NCI-H345 (cell line): ENCODE measurements around the gene ARL15.
"Not testable (repeated sequence)": the region's sequence is repeated elsewhere in the genome, so short reads cannot be mapped to it uniquely, and the experiment has no call there.

Experiments
- DNase-seq: peaks from one replicate; lab custom pipeline; 2025; lab: John Stamatoyannopoulos, UW

ARL15 gene

GRCh38 chr5:54310433-54311175 is at the start of gene ARL15:
TSS of gene ARL15 (minus strand) at chr5:54310573.
- DNase-seq: peak; percentile 95

DNA sequence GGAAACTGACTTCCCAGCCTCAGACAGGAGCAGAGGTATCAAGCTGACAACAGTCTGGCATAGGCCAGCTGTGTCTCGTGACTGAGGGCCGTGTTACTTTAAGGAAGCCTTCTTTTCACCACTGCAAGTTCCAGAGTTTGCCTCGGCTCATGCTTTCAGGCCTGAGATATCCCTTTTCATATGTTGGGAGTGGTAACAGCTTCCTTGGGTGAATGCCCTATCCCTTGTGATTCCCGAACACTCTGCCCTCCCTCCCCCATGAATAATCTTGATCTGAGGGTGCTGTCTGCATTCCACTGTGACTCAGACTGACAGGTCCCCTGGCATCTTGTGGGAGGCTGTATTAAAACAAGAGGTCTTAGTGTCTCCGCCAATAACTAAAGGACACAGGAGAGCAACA is 49.7 kb upstream of the ARL15 start:
- no peak for DNase-seq

DNA sequence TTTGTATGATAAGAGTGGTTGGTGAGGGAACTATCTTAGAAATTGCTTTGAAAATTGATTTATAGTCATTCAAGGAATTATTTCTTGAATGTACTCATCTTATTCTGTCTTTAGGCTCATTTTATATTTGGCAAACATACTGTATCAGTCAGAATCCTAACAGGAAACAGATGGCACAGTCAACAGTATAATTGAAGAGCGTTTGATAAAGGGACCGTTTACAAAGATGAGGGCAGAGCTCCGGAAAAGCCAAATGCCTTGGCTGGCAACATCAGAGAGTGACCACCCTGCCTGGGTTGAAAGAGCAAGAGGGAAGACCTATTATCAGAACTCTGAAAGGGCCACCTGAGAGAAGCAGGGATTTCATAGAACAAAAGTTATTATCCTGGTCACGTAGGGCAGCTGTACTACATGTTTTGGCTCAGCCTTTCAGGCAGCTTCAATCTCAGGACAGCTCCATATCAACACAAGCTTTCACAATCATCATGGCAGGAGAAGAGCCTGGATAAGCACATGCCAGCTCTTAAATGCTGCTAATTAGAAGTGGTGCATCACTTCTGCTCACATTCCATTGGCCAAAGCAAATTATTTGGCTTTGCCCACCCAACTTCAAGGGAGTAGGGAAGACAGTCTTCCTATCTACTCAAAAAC is 47.2 kb upstream of the ARL15 start:
- DNase-seq: no peak

DNA sequence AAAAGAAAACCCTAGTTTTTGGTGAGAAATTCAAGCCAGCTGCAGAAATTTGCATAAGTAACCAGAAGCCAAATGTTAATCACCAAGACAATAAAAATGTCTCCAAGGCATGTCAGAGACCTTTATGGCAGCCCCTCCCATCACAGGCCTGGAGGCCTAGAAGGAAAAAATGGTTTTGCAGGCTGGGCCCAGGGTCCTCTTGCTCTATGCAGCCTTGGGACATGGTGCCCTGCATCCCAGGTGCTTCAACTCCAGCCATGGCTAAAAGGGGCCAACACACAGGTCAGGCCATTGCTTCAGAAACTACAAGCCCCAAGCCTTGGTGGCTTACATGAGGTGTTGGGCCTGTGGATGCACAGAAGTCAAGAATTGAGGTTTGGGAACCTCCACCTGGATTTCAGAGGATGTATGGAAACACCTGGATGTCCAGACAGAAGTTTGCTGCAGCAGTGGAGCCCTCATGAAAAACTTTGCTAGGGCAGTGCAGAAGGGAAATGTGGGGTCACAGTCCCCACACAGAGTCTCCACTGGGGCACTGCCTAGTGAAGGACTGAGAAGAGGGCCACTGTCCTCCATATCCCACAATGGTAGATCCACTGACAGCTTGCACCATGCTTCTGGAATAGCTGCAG is 43.7 kb upstream of the ARL15 start:
- DNase-seq: not testable (repeated sequence)

GRCh38 chr5:54352580-54352979 is 42.2 kb upstream of the ARL15 start:
- not testable (repeated sequence) for DNase-seq

DNA sequence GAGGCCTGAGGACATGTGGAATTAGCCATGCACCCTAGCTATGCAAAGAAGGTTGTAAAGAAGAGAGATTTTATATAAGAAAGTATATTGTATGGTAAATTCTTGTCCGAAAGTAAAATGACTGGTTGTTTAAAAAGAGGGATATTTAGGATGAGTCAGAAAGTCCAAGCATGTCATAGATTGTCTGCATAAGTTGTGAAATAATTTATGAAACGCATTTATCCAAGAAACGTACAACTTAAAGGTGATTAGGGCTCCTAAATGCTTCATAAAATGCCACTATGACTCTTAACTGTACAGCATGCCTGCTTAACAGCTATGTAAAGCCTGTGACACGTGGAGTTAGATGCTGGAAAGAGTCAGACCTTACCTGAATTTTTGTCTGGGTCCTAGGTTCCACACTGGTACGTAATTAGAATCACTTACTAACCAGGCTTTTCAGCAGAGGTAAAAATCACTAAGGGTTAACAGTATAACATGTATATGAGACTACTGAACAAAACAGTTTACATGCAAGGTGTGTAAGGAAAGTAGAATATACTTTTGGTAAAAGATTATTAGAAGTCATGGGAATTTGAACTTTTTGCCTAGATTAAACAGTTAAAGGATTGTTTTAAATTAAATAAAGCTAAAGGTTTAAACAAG is 37.0 kb upstream of the ARL15 start:
- DNase-seq: no peak

GRCh38 chr5:54344653-54345052 is 34.3 kb upstream of the ARL15 start:
- DNase-seq: no peak

DNA sequence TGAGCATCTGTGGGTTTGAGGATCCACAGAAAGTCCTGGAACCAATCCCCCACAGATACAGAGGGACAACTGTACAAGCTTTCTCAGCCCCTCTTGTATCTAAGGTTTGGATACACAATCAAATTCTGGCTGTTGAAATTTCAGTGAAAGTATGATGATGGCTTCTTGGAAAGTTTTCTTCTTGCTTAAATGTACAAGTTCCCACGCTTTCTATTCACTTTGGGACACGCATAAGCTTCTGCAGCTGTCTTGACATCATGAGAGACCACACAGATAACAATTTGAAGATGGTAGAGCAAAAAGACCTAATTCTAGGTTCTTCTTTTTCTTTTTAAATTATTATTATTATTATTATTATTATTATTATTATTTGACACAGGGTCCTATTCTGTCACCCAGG is 31.6 kb upstream of the ARL15 start:
- DNase-seq: no peak

DNA sequence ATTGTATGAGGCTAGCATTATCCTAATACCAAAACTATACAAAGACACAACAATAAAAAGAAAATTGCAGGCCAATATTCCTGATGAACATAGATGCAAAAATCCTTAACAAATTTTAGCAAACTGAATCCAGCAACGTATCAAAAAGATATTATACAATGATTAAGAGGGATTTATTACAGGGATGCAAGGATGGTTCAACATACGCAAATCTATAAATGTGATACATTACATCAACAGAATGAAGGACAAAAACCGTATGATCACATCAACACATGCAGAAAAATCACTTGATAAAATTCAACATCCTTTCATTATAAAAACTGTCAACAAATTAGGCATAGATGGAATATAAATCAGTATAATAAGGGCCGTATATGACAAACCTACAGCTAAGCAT is 27.1 kb upstream of the ARL15 start:
- DNase-seq: no peak

DNA sequence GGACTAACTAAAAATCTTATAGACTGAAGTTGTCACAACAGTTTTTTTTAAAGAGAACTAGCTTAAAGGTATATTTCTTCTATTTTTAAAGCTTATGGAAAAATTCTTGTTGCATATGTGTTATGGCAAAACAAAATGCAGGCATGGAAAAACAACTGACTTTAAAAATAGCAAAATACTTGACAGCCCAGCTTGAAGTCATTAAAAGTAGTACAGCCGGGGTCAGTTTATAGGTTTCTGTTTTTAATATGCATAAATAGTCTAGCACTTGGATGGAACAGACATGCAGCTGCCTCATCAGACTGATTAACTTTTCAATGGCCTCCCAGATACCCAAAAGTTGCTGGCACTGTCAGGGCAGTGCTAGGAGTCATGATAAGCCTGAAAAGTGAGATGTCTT is 22.3 kb upstream of the ARL15 start:
- DNase-seq: no peak

DNA sequence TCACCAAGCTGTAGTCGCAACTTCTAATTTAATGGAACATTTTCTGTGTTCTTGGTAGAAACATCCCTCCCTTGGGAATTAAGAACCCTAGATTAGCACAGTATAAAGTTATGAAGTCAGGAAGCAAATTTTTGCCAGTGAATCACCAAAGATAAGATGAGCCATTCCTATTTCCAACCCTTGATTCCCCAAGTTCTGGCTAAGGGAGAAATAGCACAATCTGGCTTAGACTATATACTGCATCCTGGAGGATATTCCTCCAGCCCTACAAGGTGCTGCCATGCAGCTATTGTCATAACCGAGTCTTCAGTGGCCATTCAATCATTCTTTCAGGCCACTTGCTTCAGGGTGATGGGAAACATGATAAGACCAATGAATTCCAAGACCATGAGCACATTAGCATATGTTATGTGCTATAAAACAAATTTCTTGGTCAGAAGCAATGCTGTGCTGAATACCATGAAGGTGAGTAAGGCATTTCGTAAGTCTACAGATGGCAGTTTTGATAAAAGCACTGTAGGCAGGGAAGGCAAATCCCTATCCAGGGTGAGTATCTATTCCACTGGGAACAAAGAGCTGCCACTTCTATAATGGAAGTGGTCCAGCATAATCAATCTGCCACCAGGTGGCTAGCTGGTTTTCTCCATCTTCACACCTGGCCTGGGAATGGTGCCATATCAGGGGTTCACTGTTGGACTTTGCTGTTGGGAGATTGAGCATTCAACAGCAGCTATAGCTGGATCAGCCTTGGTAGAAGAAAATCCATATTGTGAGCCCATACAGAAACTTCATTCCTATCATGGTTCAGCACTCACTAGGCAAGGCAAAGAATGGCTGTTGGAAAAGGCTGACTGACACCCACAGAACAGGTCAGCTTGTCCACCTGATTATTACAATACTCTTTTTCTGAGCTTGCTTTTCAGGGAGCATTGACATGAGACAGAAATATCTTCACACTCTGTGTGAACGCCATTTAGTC is 19.6 kb upstream of the ARL15 start:
- DNase-seq: peak; percentile 50

- no peak for DNase-seq
Observed at GRCh38 chr5:54326662-54327270, 16.4 kb upstream of the ARL15 start.

DNA sequence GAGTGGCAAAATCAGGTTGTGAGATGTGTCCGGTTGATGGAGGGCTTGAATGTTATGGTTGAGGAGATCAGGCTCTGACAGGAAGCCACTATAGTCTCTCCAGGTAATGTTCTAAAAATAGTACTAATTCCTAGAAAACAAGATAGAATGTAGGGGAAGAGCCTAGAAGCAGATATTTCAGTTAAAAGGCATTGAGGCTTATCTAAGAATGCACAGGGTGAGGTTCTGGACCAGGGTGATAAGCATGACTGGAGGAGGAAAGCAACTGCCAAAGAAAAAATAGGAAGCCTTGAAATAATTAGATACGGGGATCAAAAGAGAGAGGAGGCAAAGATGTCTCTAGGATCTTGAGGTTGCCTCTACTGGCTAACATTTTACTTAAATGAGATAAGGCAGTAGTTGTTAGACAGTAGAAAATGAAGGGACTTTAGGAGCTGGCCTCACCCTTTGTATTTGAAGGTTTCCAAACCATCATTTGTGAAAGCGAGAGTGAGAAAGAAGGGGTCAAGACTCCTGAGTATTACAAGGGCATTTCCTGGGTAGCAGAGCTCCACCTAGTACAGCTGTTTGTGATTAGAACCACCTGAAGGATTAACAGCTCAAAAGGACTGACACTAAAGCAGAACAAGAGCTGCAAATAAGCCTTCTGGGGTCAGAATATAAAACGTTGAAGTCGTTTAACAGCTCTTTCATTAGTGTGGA is 15.4 kb upstream of the ARL15 start:
- no peak for DNase-seq

DNA sequence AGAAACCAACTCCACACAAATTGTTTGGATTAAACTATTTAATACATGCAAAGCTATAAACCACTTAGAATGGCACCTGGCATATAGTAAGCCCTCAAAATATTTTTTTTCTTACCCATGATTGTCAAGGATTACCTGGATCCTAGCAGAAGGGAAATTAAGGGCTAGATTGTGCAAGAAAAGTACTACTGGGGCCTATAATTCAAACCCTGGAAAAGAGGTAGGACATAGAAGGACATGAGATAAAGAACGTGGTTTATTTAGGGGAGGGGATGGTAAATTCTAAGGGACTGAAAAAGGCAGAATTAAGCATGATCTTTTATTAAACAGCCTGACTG is 14.9 kb upstream of the ARL15 start:
- no peak for DNase-seq

- DNase-seq: no peak
Observed at GRCh38 chr5:54324651-54325271, 14.4 kb upstream of the ARL15 start.

- DNase-seq: no peak
Observed at GRCh38 chr5:54323495-54323894, 13.1 kb upstream of the ARL15 start.

- peak; percentile 39 for DNase-seq
Observed at GRCh38 chr5:54320256-54320655, 9.9 kb upstream of the ARL15 start.

DNA sequence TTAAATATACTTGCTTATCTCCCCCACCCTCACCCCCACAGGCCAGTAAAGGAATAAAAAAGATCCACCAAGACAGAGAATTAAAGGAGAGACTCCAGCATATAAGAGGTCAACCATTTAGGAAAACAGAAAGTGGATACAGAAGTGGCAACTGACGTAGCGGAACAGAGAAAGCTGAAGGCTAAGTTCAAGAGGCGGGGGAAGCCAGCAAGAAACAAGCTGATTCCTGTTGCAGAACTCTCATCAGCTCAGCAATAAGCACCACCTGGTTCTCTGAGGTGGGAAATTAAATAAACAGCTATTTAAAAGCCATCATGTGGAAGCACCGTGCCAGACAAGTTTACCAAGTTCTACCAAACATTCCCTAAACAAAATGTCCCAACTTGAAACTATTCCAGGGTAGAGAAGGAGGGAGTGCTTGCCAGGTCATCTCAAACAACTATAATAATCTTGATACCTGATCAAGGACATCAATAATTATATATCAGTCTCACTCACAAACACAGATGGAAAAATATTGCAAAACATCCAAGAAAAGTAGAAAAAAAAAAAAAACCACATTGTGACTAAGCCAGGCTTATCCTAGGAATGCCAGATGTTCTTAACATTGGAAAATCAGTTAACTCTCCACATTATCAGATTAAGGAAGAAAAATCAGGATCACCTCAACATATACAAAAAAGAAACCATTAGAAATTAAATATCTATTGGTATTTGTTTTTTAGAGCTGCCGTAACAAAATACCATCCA is 7.3 kb upstream of the ARL15 start:
- DNase-seq: no peak

DNA sequence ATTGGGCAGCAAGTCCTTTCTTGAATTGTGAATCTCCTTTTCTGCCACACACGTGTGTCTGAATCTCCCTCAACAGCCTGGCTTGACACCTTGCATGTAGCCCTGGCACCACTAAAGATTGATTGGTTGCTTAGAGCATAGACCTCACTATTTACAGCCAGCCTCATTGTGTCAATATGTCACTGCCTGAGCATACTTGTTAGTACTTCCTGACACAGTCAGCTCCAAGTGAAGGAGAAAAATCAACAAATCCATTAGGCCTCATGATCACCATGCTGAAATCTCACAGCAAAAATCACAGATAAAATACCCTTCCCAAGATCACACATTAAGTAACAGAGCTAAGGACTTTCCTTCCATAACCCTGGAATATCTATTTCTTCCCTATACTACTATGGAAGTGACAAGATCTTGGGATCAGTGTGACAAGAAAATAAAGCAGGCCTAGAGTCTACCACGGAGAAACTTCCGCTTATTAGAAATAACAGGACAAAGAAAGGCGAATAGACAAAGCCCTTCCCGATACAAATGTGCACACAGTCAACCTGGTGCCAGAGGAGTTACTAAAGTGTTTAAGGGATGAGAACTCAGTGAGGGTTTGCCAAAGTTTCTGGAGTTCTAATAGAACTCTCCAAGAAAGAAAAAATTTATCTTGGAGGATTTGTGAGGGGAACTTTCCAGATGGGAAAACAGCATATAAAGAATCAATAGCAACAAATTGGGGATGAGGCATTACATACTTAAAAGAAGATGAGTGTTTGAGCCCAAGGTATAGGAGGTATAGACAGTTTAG is 5.6 kb upstream of the ARL15 start:
- peak; percentile 2 for DNase-seq
